CMK (cell line): ENCODE data around the gene KRTAP10-1.

Source experiments
- DNase-seq: peaks from one replicate; pipeline ENCODE4 v3.0.0-alpha.2; 2010; ENCODE audit warnings: low read depth

KRTAP10-1 gene

GRCh38 chr21:44502171-44502958, 37.6 kb downstream of the KRTAP10-1 start:
- DNase-seq: no peak

DNA sequence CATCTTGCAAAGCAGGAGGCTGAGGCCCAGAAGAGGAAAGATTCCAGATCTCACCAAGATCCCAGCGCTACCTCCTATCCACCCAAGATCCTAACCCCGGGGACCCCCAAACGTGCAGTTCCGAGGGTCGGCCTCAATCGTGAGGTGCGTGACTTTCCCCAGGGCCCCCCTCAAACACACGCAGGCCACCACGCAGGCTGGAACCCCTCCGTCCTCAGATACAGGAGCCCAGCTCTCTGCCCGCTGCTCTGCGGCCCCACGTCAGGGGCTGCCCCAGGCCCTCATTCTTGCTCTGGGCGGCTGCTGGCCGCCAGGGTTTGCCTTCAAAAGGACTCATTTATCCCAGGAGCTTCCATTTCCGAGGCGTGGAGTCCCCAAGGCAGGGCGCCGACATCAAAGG, 39.9 kb downstream of the KRTAP10-1 start:
- no peak for DNase-seq

GRCh38 chr21:44499631-44500030, 40.4 kb downstream of the KRTAP10-1 start:
- no peak for DNase-seq

DNA sequence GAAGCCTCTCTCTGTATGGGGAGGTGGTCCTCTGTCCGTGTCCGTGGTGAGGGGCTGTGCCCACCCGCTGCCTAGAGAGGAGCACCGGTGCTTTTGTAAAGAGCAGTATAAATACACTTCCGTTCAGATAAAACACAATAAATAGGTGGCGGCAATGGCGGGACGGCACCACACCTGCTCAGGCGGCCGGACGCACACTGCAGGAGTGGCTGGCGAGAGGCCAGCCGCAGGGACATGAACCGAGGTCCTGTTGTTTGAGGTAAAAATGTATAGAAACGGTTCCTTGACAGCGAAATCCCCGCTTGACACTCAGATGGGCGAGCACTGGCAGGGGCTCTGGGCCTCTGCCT, 40.8 kb downstream of the KRTAP10-1 start:
- no peak for DNase-seq

- no peak for DNase-seq
Observed at GRCh38 chr21:44498280-44499210, 41.5 kb downstream of the KRTAP10-1 start.

DNA sequence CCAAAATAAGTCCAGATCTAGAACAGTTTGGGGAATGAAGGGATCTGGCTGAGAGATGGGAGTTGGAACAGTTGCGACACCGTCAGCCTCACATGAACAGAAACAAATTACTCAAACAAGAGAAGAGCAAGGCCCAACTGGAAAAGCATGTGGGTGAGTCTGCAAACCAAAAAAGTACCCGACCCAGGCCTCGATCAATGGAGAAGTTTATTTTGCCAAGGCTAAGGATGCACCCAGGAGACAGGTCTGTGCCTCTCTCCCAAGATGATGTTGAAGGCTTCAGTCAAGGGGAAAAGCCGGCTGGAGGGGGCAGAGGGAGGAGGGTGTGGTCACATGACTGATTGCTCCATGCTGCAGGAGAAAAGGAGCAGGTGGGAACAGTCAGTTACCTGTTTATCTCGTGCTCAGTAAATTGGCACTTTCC, 42.3 kb downstream of the KRTAP10-1 start:
- no peak for DNase-seq

GRCh38 chr21:44496564-44497550, 43.1 kb downstream of the KRTAP10-1 start:
- no peak for DNase-seq

- no peak for DNase-seq
Observed at GRCh38 chr21:44495611-44496563, 44.1 kb downstream of the KRTAP10-1 start.

DNA sequence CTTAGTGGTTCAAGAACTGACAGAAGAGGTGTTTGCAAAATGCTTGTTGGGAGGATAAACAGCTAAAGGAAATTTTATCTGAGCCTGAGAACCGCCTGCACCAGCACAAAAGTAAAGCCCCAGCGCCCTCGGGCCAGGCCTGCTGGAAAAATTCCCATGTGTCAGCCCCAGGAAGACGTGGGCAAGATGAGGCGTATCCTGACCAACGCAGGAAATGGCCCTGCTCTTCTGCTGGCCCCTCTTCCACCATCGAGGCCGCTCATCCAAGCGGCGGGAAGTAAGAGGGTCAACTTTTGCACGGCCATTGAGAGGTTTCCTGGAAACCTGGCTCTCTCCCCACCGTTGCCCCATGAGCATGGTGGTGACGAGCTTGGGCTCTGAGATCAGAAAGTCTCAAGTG, 45.0 kb downstream of the KRTAP10-1 start:
- no peak for DNase-seq

- no peak for DNase-seq
Observed at GRCh38 chr21:44494418-44494817, 45.6 kb downstream of the KRTAP10-1 start.

DNA sequence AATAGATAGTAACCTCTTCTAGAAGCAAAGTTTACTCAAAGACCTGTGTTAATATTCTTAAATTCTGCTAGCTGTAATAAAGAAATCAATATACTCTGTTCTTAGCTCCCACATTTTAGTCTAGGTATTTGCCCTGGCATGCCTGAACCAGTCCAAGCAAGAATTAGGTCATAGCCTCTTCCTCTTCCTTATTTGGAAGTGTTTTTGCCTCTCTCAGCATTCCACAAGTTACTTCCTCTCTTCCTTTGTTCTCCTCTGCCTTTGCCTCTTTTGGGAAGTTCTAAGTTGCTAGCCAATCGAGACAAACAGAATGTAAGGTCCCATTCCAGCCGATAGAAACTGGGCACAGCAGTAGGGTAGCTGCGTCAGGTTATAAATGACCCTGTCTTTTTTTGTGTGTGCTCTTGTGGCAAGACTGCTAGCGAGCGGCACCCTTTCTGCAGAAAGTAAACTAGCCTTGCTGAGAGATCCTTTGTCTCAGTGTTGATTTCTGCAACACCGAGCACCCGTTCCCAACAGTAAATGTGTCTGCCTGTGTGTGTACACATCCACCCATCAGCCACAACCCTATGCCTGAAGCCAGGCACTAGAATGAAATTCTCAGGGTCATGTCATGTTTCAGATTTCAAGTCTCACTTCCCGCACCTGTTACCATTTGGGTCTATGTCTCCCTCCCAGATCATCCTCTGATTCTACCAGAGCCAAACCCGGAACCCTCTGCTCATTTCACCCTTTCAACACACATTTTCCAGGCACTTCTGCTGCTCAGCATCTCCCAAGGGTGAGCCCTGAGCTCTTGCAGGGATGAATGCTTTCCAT, 47.2 kb downstream of the KRTAP10-1 start:
- DNase-seq: no peak

- DNase-seq: no peak
Observed at GRCh38 chr21:44490816-44491215, 49.2 kb downstream of the KRTAP10-1 start.

GRCh38 chr21:44490405-44490804, 49.6 kb downstream of the KRTAP10-1 start:
- no peak for DNase-seq

- DNase-seq: no peak
Observed at GRCh38 chr21:44489962-44490361, 50.0 kb downstream of the KRTAP10-1 start.
